ENCODE data around the gene TNNC2.
"Not testable (repeated sequence)": the region's sequence is repeated elsewhere in the genome, so short reads cannot be mapped to it uniquely, and the experiment has no call there.

The TNNC2 gene

GRCh38 chr20:45827030-45827652, at the start of gene TNNC2:
Gene TNNC2, minus strand, starts transcription at chr20:45827312. Its CDS starts 64 bp downstream, at chr20:45827248.
- Histone ChIP-seq H3K27me3 (ENCODE audit: control insufficient read depth in 5 of 5, insufficient read depth in 4 of 5, low read length in 5 of 5) (peaks cover 12 to 23% (median 15%) of the 10 kb centered on the region in 5 donors), H3K36me3 (ENCODE audit: control insufficient read depth in 5 of 5, insufficient read depth in 5 of 5, low read length in 5 of 5) (no peaks in the 10 kb centered on the region), H3K9ac (ENCODE audit: low read length in 5 of 5) (peak within 1 kb of the TSS in 4 of 5 donors; percentile 2 to 59 (median 26)), H3K9me3 (ENCODE audit: control insufficient read depth in 5 of 5, low read length in 5 of 5) (no peaks in the 10 kb centered on the region), H3K27ac (ENCODE audit: low read depth, low read length) (peak within 1 kb of the TSS; percentile 97), H3K4me3 (ENCODE audit: low read depth in 1 of 5, low read length in 5 of 5) (no peak within 1 kb of the TSS), H3K4me1 (ENCODE audit: control insufficient read depth in 5 of 5, insufficient read depth in 5 of 5, low read length in 5 of 5) (peaks cover 4 to 50% (median 44%) of the 10 kb centered on the region in 5 donors)

- no peak overlapping the region for H3K9ac ChIP-seq (ENCODE audit: low read length in 5 of 5)
- H3K36me3 ChIP-seq (ENCODE audit: control insufficient read depth in 5 of 5, insufficient read depth in 5 of 5, low read length in 5 of 5), result peaks cover 0 to 28% (median 26%) of the 10 kb centered on the region in 5 donors
- H3K27ac ChIP-seq (ENCODE audit: low read depth, low read length), result no peak overlapping the region
- no peaks in the 10 kb centered on the region for H3K9me3 ChIP-seq (ENCODE audit: control insufficient read depth in 5 of 5, low read length in 5 of 5)
- H3K27me3 ChIP-seq (ENCODE audit: control insufficient read depth in 5 of 5, insufficient read depth in 4 of 5, low read length in 5 of 5), result no peaks in the 10 kb centered on the region
- peaks cover 0 to 5% (median 0%) of the 10 kb centered on the region in 5 donors for H3K4me1 ChIP-seq (ENCODE audit: control insufficient read depth in 5 of 5, insufficient read depth in 5 of 5, low read length in 5 of 5)
- no peak overlapping the region for H3K4me3 ChIP-seq (ENCODE audit: low read depth in 1 of 5, low read length in 5 of 5)
These were observed 47.5 kb upstream of the TNNC2 start for GRCh38 chr20:45874576-45874975.

DNA sequence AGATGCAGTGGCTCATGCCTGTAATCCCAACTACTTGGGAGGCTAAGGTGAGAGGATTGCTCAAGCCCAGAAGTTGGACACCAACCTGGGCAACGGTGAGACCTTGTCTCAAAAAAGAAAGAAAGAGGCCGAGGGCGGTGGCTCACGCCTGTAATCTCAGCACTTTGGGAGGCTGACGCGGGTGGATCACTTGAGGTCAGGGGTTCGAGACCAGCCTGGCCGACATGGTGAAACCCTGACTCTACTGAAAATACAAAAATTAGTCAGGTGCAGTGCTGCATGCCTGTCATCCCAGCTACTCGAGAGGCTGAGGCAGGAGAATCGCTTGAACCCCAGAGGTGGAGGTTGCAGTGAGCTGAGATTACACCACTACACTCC, 47.0 kb upstream of the TNNC2 start:
- not testable (repeated sequence) for H3K4me3 ChIP-seq (ENCODE audit: low read depth in 1 of 5, low read length in 5 of 5); H3K27me3 ChIP-seq (ENCODE audit: control insufficient read depth in 5 of 5, insufficient read depth in 4 of 5, low read length in 5 of 5); H3K9ac ChIP-seq (ENCODE audit: low read length in 5 of 5); H3K9me3 ChIP-seq (ENCODE audit: control insufficient read depth in 5 of 5, low read length in 5 of 5); H3K4me1 ChIP-seq (ENCODE audit: control insufficient read depth in 5 of 5, insufficient read depth in 5 of 5, low read length in 5 of 5); H3K27ac ChIP-seq (ENCODE audit: low read depth, low read length)
- H3K36me3 ChIP-seq (ENCODE audit: control insufficient read depth in 5 of 5, insufficient read depth in 5 of 5, low read length in 5 of 5), result peaks cover 0 to 28% (median 26%) of the 10 kb centered on the region in 5 donors

GRCh38 chr20:45873409-45874103, 46.4 kb upstream of the TNNC2 start:
- no peaks in the 10 kb centered on the region for H3K9me3 ChIP-seq (ENCODE audit: control insufficient read depth in 5 of 5, low read length in 5 of 5)
- H3K4me3 ChIP-seq (ENCODE audit: low read depth in 1 of 5, low read length in 5 of 5), result no peak overlapping the region
- no peak overlapping the region for H3K9ac ChIP-seq (ENCODE audit: low read length in 5 of 5)
- peaks cover 0 to 3% (median 0%) of the 10 kb centered on the region in 5 donors for H3K4me1 ChIP-seq (ENCODE audit: control insufficient read depth in 5 of 5, insufficient read depth in 5 of 5, low read length in 5 of 5)
- peaks cover 0 to 25% (median 24%) of the 10 kb centered on the region in 5 donors for H3K36me3 ChIP-seq (ENCODE audit: control insufficient read depth in 5 of 5, insufficient read depth in 5 of 5, low read length in 5 of 5)
- no peaks in the 10 kb centered on the region for H3K27me3 ChIP-seq (ENCODE audit: control insufficient read depth in 5 of 5, insufficient read depth in 4 of 5, low read length in 5 of 5)
- no peak overlapping the region for H3K27ac ChIP-seq (ENCODE audit: low read depth, low read length)

GRCh38 chr20:45872626-45873025, 45.5 kb upstream of the TNNC2 start:
- Histone ChIP-seq H3K27ac (ENCODE audit: low read depth, low read length) (no peak overlapping the region), H3K9me3 (ENCODE audit: control insufficient read depth in 5 of 5, low read length in 5 of 5) (no peaks in the 10 kb centered on the region), H3K4me1 (ENCODE audit: control insufficient read depth in 5 of 5, insufficient read depth in 5 of 5, low read length in 5 of 5) (no peaks in the 10 kb centered on the region)

DNA sequence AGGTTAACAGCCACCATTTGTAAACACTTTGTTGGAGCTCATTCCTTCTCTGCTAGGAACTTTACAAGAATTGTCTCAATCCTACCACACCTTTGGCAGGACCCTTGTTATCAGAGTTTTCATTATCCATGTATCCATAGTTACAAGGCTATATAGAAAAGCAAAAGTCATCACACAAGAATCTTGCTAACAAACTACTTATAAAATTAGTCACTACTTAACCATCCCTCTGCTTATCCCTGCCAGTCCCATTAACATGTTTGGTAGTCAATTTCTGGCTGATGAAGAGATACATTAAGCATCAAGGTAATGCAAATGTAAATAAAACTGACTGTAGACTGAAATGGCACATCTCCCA, 40.7 kb upstream of the TNNC2 start:
- Histone ChIP-seq H3K27me3 (ENCODE audit: control insufficient read depth in 5 of 5, insufficient read depth in 4 of 5, low read length in 5 of 5) (no peaks in the 10 kb centered on the region), H3K9ac (ENCODE audit: low read length in 5 of 5) (no peak overlapping the region), H3K27ac (ENCODE audit: low read depth, low read length) (no peak overlapping the region), H3K4me3 (ENCODE audit: low read depth in 1 of 5, low read length in 5 of 5) (no peak overlapping the region), H3K4me1 (ENCODE audit: control insufficient read depth in 5 of 5, insufficient read depth in 5 of 5, low read length in 5 of 5) (no peaks in the 10 kb centered on the region), H3K9me3 (ENCODE audit: control insufficient read depth in 5 of 5, low read length in 5 of 5) (no peaks in the 10 kb centered on the region), H3K36me3 (ENCODE audit: control insufficient read depth in 5 of 5, insufficient read depth in 5 of 5, low read length in 5 of 5) (peaks cover 0 to 5% (median 3%) of the 10 kb centered on the region in 5 donors)

More at GRCh38 chr20:45872626-45873025, 45.5 kb upstream of the TNNC2 start:
- Histone ChIP-seq H3K9ac (ENCODE audit: low read length in 5 of 5) (no peak overlapping the region), H3K27me3 (ENCODE audit: control insufficient read depth in 5 of 5, insufficient read depth in 4 of 5, low read length in 5 of 5) (no peaks in the 10 kb centered on the region), H3K36me3 (ENCODE audit: control insufficient read depth in 5 of 5, insufficient read depth in 5 of 5, low read length in 5 of 5) (peaks cover 0 to 16% (median 15%) of the 10 kb centered on the region in 5 donors), H3K4me3 (ENCODE audit: low read depth in 1 of 5, low read length in 5 of 5) (no peak overlapping the region)

- H3K9ac ChIP-seq (ENCODE audit: low read length in 5 of 5), result no peak overlapping the region
- H3K36me3 ChIP-seq (ENCODE audit: control insufficient read depth in 5 of 5, insufficient read depth in 5 of 5, low read length in 5 of 5), result no peaks in the 10 kb centered on the region
- no peaks in the 10 kb centered on the region for H3K4me1 ChIP-seq (ENCODE audit: control insufficient read depth in 5 of 5, insufficient read depth in 5 of 5, low read length in 5 of 5)
- H3K27me3 ChIP-seq (ENCODE audit: control insufficient read depth in 5 of 5, insufficient read depth in 4 of 5, low read length in 5 of 5), result no peaks in the 10 kb centered on the region
- H3K9me3 ChIP-seq (ENCODE audit: control insufficient read depth in 5 of 5, low read length in 5 of 5), result no peaks in the 10 kb centered on the region
- no peak overlapping the region for H3K4me3 ChIP-seq (ENCODE audit: low read depth in 1 of 5, low read length in 5 of 5)
- H3K27ac ChIP-seq (ENCODE audit: low read depth, low read length), result no peak overlapping the region
These were observed 40.2 kb upstream of the TNNC2 start for GRCh38 chr20:45867136-45867818.

DNA sequence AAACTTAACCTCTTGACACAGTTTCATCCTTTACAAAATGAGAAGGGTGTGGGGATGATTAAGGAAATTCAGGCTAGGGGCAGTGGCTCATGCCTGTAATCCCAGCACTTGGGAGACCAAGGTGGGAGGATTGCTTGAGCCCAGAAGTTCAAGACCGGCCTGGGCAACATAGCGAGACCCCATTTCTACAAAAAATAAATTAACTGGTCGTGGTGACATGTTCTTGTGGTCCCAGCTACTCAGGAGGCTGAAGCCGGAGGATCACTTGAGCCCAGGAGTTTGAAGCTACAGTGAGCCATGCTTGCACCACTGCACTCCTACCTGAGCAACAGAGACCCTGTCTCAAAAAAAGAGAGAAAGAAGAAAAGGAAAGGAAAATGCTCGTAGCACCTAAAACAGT, 39.3 kb upstream of the TNNC2 start:
- Histone ChIP-seq H3K27me3 (ENCODE audit: control insufficient read depth in 5 of 5, insufficient read depth in 4 of 5, low read length in 5 of 5) (no peaks in the 10 kb centered on the region), H3K9me3 (ENCODE audit: control insufficient read depth in 5 of 5, low read length in 5 of 5) (no peaks in the 10 kb centered on the region), H3K4me3 (ENCODE audit: low read depth in 1 of 5, low read length in 5 of 5) (no peak overlapping the region), H3K36me3 (ENCODE audit: control insufficient read depth in 5 of 5, insufficient read depth in 5 of 5, low read length in 5 of 5) (no peaks in the 10 kb centered on the region), H3K27ac (ENCODE audit: low read depth, low read length) (no peak overlapping the region), H3K4me1 (ENCODE audit: control insufficient read depth in 5 of 5, insufficient read depth in 5 of 5, low read length in 5 of 5) (no peaks in the 10 kb centered on the region), H3K9ac (ENCODE audit: low read length in 5 of 5) (no peak overlapping the region)

DNA sequence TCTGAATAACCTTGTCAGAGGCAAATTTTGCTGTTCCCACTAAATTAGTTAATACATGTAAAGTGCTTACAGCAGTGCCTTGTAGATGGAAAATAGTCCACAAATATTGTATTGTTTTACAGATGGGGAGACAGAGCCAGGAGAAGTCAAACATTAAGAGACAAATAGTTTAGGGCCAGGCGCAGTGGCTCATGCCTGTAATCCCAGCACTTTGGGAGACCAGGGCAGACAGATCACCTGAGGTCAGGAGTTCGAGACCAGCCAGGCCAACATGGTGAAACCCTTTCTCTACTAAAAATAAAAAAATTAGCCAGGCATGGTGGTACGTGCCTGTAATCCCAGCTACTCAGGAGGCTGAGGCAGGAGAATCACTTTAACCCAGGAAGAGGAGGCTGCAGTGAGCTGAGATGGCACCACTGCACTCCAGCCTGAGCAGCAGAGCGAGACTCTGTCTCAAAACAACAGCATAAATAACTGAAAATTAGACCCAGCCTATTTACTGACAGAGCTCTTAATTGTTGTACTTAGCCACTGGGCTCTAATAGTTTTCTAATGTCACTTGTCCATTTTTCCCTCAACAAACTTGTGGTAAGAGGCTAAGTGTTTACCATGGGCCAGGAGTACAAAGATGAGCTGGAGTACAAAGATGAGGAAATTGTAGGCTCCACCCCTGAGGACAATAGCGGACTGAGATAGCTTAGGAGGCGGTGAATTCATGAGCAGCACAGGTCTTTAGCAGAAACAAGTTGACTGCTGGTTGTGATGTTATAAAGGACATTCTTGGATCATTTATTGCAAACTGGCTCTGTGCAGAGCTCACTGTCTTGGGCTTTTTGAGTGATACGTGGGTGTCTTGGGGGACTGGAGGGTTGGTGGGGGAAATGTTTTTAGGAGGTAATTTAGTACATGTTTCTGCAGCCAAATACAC, 36.7 kb upstream of the TNNC2 start:
- Histone ChIP-seq H3K36me3 (ENCODE audit: control insufficient read depth in 5 of 5, insufficient read depth in 5 of 5, low read length in 5 of 5) (peaks cover 0 to 3% (median 0%) of the 10 kb centered on the region in 5 donors), H3K4me3 (ENCODE audit: low read depth in 1 of 5, low read length in 5 of 5) (no peak overlapping the region), H3K9me3 (ENCODE audit: control insufficient read depth in 5 of 5, low read length in 5 of 5) (no peaks in the 10 kb centered on the region), H3K27me3 (ENCODE audit: control insufficient read depth in 5 of 5, insufficient read depth in 4 of 5, low read length in 5 of 5) (no peaks in the 10 kb centered on the region), H3K4me1 (ENCODE audit: control insufficient read depth in 5 of 5, insufficient read depth in 5 of 5, low read length in 5 of 5) (no peaks in the 10 kb centered on the region), H3K9ac (ENCODE audit: low read length in 5 of 5) (no peak overlapping the region), H3K27ac (ENCODE audit: low read depth, low read length) (no peak overlapping the region)

All from subcutaneous abdominal adipose tissue (tissue), 5 donors.